Stimulated activated CD4-positive, alpha-beta T cell treated with anti-CD3 and anti-CD28 coated beads, Interleukin-12 subunit alpha, Interleukin-12 subunit beta, amount 100 ng/mL, for 24 hours (primary cell): Measurements from ENCODE around the gene MMP24.

ENCODE experiments used
- DNase-seq, 2 experiments: peaks; one replicate each; pipeline ENCODE4 v3.0.0-alpha.2; 2020; ENCODE audit warnings: low read depth in 2 of 2

Gene MMP24

DNA sequence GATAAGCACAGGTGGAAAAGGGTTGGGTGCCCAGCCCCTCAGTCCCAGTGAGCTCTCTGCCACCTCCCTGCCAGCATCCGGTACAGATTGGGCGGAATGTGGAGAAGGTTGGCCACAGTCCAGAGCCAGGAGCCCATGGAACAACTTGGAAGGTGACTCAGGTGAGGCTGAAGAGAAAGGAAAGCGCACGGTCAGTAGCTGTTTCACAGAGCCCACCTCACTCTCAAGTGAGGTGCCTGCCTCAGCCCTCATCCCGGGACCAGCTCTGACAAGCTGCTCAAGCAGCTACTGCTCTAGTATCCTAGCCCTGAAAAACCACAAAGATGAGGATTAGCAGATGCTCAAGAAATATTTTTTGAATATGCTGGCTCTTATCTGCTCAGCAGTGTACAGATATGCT, 52.5 kb downstream of the MMP24 start:
- DNase-seq = no peak

DNA sequence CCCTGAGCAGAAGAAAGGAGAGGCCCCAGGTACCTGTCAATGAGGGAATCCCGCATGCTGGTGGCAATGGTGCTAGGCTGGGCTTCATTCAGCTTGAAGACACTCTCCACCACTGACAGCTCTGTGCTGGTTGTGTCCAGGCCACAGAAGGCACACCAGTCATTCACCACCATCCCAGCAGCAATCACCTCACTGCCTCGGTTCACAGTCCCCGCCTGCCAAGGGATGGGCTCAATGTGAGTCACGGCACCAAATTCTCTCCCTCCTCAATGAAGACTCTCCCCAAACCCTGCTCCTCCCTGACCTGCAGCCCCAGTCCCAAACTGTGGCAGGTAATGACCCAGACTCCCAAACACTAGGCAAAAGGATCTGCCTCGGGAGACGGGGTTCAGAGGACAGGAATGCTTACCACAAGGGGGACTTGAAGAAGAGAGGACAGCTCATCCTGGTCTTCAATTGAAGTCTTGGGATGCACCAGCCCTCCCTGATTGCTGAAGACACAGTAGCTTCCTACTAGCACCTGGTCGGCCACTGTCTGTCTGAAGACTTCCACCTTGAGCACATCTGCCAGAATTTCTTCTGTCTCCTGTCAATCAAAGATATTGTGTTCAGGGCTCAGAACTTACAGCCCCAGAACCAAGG, 53.2 kb downstream of the MMP24 start:
- DNase-seq = no peak

DNA sequence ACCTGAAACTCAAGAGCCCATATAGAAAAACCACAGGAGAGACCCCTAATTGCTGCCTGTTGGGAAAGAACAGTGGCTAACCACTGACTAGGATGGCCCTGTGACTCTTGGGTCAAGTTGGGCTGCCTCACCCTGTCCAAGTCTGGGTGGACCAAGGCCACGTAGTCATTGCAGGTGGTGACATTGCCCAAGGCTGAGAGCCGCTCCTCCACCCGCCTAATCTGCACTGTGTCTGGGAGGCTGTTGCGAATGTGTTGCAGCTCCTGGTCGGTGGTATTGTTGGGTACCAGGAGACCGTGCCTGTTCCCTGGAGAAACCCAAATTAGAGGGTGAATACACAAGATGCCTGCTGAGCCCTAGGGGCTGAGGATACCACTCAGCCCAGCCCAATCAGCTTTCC, 54.0 kb downstream of the MMP24 start:
- DNase-seq = no peak

DNA sequence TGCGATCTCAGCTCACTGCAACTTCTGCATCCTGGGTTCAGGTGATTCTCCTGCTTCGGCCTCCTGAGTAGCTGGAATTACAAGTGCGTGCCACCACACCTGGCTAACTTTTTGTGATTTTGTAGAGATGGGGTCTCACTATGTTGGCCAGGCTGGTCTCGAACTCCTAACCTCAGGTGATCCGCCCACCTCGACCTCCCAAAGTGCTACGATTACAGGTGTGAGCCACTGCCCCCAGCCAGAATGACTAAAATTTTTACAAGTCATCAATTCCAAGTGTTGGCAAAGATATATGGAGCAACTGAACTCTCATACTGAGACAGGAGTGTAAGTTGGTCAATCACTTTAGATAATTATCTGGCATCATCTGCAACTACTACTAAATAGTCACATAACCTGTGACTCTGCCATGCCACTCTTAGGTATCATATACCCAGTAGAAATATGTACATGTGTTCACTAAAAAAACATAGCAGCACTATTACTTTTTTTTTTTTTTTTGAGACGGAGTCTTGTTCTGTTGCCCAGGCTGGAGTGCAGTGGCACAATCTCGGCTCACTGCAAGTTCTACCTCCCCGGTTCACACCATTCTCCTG, 55.1 kb downstream of the MMP24 start:
- no peak for DNase-seq

DNA sequence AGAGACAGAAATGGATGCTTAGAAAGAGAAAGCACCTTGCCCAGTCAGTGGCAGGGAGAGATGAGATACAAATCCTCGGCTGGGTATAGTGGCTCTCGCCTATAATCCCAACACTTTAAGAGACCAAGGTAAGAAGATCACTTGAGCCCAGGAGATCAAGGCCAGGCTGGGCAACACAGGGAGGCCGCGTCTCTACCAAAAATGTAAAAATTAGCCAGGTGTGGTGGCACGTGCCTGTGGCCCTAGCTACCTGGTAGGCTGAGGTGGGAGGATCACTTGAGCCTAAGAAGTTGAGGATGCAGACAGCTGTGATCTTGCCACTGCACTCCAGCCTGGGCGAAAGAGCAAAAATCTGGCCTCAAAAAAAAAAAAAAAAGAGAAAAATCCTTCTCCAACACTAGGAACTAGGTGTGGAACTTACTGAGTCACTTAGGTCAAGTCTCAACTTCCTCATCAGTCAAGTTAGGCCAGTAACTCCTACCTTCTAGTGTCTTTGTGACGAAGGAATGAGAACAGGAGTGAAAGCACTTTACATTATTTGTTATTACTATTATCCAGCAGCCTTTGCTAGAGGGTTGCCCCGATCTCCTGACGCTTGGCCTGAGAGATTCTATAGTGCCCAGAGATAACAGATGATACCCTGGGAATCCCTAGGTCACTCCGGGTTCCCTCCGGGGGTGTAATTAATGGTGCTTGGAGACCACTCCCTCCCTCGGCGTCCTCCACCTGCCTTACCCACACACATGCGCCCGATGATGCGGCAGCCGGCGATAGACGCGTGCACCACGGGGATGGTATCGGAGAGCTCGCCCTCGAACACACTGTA, 57.2 kb downstream of the MMP24 start:
- no peak for DNase-seq

DNA sequence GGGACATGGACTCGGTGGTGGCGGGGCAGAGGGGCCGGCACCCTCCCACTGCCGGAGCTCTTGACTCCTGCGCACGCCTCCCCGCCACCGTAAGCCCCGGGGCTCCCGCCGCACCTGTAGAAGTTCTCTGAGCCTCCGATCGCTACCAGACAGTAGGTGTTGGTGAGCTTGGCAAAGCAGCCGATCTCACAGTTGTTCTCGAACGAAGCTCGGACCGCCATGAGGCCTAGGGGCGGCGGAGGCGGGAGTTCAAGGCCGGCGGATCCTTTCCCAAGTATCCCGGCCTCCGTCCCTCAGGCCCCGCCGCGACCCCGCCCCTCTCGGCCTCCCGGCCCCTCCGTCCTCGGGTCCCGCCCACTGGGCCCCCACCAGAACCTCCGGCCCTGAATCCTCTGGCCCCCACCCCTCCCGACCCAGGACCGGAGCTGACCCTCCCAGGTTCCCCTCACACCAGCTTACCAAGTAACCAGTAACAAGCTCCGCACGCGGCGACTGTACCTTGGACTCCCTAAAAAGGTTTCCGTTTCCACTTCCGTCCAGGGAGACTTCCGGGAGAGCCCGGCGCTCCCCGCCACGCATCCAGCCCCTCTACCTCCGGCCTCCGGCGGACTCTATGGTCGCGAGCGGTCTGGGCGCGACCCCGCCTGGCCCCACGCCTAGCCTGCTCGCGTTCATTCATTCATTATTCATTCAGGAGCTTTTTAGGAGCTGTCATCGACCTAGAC, 57.9 kb downstream of the MMP24 start, which contains the start of gene EIF6:
Gene EIF6, minus strand, starts transcription at position 506 of the 725 bp plus-strand sequence. Its CDS starts 285 bp downstream, at position 221.
- DNase-seq = peak; percentile 70 to 73

DNA sequence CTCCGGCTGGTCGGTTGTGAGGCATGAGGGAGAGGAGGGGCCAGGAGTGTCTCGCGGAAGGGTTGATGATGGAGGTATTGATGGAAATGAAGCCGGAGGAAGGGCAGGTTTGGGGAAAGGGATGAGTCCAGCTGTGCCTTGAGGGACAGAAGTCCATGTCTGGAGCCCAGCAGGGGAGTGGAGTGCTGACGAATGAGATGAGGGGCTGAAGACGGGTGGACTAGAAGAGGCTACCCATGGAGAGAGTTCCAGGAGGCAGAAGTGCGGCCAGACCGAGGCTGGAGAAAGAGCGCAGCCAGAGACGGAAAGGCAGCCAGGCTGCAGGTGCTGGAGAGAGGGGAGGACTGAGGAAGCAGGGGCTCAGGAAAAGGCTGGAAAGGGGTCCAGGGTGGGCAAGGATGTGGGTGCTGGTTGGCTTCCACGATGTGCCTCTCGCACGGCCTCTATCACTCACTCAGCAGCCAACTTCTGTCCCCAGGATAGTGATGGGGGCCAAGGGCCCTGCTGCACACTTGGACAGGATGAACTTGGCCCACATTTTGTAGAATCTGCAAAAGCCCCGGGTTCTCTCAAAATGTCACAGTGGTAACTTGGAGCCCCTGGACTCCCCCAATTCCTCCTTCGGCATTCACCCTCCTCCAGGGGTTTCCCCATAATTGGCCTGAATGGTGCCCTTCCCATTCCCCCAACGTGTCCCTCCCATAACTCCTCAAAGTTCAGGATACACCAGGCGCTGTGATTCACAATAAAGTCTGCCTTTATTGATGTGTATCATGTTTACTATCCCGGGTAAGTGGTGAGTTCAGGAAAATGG, 58.7 kb downstream of the MMP24 start:
- DNase-seq = no peak

DNA sequence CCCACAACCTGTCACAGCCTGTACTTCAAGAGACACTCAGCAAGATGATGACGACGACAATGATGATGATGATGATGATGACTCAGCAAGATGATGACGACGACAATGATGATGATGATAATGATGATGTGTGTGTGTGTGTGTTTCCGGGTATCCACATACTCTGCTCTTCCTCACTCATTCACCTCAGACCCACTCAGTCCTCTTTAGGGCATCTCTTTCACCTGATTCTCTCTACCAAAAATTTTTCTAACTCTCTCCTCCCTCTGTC, 59.3 kb downstream of the MMP24 start:
- no peak for DNase-seq

DNA sequence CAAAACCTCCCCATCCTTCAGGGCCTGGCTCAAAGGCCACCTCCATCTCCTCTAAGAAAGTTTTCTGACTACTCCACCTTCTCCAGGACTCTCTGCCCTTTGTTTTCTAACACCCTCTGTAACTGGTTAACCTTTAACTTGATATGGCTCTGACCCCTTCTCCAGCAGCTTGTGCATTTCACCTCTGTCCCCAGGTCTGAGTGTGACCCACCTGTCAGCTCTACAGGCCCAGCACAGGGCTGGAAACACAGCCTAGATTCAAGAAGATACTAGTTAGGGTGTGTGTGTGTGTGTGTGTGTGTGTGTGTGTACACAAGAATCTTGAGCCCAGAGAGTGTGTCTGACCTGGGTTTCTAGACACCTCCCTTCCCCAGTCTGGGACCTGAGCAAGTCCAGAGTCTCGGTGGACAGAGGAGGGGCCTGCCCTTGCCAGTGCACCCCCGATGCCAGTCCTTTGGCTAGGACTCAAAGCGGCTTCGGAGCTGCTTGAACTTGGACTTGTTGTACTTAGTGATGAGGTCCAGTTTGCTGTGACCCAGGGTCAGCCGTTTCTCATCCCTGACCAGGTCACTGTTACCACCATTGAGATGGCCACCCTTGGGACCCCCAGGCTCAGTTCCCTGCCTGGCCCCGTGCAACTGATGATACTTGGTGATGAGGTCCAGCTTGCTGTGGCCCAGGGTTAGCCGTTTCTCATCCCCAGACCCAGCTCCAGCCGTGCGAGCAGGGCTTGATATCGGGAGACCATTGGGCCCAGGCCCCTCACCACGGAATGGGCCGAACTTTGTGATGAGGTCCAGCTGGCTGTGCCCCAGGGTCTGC, 59.8 kb downstream of the MMP24 start:
- no peak for DNase-seq

DNA sequence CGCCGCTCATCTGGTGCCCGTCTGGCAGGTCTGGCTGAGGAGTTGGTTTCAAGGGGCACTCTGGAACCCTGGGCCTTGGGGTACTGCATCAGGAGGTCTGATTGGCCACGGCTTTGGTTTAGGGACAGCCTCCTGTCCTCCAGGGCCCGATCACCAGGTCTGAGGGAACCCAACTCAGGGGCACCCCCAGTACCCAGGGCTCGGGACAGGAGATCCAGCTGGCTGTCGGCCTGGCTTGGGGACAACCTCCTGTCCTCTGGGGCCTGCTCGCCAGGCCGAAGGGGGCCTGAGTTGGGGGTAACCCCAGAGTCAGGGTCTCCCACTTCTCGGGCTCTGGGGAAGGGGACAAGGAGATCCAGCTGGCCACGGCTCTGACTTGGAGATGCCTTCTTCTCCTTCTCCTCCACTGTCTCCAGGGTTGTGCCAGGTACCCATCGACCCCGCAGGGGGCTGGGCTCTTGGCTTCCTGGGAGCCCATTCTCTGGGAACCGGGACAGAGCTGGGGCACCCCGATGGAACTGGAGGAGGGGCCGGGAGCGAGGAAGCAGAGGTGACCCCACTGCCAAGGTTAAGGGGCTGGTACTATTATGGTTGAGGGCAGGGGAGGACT, 60.5 kb downstream of the MMP24 start:
- no peak for DNase-seq

DNA sequence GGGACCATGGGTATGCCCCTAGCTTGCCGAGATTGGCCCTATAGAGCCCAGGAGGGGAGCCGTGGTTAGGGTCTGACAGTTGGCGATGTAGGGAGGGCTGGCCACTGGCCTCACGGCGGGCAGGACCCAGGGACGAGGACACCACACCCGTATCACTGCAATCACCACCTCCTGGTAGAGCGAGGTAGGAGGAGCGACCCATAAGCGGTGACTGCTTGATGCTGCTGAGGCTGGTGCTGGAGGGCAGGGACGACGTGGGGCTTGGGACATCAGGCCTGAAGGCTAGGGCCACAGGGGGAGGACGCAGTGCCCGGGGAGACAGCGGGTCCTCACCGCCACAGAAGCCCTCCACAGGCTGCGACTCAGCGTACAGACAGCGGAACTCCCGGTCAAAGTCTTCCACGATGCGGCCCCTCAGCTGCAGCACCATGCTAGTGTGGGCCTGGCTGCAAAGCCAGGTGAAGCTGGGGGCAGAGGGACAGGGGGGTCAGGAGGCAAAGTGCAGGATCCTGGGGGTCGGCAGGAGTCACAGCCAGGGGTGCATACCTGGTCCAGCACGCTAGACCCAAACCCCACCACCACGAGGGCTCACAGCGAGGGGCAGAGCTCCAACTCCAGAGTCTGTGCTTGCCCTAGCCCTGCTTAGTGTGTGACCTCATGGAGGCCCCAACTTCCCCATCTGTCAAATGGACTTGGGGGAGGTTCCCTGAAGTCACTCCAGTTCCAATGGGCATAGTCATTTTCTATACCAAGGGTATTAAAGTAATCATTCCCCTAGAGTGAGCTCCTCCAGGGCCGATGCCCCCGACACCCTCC, 61.2 kb downstream of the MMP24 start:
- DNase-seq = no peak

DNA sequence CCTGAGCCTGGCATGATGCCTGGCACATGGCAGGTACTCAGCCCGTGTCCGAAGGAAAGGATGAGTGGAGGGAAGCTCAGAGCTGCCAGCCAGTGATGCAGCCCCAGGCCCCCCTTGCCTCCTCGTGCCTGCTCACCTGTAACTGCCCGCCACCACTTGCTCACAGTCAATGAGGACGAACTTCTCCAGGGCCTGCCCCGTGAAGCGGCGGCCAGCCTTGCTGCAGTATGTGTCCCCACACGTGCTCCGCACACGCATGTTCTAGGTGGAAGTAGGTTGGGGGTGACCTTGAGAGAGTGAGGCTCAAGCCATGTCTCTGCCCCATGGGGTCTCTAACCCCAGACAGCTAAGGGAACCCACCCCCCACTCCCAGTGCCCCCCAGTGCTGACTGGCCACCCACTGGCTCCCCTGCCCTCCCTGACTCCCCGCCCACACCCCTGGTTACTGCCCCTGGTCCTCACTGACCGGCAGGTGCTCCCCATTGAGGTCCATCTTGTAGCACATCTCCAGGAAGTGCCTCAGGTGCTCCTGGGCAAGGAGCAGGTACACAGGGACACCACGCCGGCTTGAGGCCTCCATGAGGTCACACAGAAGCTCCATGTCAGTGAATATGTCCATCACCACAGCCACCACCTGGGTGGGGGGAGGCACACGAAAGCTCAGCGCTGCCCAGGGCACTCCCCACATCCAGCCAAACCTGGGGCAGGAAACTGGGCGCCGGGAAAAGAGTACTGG, 62.0 kb downstream of the MMP24 start:
- DNase-seq = no peak

DNA sequence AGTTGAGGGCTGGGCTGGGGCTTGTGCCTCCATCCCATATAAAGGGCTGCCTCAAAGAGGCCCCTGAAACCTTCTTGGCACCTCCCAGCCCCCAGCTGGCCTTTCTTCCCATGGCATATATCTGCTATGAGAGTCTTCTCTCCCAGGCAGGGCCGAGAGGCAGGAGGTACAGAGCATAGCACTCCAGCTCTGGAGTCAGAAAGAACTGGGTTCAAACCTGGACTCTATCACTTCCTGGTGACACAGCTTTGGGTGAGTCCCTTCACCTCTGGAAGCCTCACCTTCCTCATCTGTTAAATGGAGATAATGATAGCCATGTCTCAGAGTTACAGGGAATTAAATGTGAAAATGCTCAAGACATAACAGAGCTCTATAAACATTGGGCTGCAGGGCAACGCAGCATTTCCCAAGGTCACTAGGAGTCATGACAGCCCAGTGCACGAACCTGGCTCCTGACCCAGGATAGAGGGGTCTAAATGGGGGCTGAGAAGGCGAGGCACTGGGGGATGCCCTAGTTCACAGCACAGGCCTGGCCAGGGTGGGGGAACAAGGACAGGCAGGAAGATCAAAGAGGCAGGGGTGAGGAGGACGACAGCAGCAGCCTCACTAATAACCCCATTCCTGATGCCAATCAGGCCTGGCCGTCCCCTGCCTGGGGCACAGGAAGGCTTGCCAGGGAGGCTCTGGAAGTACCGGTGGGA, 63.8 kb downstream of the MMP24 start:
- DNase-seq = no peak

DNA sequence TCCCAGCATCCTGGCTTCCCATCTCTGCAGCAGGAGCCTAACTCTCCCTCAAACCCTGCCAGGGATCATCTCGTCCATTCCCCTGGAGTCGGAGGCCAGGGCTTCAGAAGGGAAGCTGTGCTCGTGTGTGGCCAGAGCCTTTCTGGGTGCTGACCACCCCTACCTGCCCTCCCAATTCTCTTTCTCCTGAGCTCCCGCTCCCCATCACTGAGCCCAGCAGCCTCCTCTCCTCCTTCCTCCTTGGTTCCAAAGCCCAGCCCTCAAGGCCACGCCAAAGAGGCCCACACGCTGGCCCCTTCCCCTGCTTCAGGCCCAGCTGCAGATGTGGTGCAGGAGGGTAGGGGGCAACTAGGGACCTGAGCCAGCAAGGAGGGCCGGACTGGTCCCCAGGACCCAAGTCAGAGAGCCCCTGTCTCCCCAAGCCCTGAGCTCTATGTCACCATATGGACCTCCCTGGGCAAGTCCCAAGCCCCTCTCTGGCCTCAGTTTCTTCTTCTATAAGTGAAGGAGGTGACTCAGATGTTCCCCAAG, 64.5 kb downstream of the MMP24 start:
- no peak for DNase-seq

DNA sequence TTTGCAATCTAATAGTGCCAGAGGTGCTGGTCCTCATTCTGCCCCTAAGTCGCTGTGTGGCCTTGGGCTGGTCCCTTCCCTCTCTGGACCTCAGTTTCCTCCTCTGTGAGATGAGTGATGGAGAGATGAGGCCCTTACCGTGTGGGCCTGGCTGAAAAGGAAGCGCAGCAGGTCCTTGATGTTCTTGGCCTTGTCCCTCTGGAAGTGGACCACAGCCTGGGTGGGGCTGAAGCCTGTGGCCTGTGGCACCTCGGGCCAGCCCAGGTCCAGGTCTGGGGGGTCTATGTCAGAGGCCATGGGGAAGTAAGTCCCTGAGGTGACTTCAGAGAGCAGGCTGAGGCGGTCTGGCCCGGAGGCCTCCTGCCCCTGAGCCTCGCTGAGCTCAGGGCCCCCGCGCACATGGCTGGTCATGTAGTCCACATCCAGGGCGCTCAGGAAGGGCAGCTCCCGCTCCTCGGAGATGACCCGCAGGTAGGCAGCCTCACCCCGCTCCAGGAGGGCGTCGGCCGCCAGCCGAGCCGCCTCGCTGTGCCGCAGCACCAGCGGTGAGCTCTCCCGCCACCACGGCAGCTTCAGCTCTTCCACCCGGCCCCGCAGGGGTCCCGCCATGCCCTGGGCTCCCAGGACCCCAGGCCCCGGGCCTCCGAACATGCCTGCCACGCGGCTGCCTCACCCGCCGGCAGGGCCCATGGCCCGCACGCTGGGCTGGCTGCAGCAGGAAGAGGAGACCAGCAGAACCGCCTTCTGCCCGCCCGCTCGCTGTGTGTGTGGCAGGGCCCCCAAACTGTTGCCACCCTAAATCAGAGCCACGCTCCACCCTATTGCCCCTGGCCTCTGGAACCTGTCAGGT, 65.4 kb downstream of the MMP24 start, which contains the start of gene FAM83C:
Gene FAM83C, minus strand, starts transcription at position 772 of the 850 bp plus-strand sequence. Its CDS starts 121 bp downstream, at position 651.
- DNase-seq = no peak

DNA sequence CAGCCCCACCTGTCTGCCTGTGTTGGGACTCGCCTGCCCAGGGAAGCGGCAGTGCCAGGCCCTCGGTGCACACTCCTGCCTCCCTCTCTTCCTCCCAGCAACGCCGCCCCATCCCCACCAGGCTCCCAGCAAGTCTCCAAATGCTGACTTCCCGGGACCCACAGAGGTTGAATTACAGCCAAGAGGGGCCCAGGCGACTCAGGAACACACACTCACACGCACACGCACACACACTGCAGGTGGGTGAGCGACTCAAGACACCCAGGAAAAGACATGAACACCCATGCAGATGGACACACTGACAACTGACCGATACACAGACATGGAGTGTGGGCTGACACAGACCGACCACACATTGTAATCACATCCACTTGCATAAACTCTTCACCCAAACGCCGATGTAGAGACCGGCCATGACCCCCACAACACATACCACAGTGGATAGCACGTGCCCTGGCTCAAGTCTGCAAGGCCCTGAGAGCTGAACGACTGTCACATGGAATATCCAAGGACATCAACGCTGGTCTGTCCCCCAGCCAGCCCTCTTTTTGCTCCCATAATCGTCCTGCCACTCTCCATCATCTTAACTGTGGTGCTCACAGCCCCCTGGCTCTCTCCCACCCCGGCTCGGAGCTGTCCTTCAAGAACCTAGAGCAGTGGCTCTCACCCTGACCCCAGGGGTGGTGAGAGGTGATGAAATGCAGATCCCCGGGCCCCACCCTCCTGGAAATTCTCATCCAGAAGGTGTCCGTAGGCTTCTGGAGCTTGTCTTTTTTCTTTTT, 66.2 kb downstream of the MMP24 start:
- no peak for DNase-seq
